H7 (cell line): ENCODE measurements around the gene SSR4. TPM values are rescaled to one million over a fixed set of nuclear protein-coding genes. Genes with fewer than 3 reads are reported as not detected.

ENCODE experiments used
- DNase-seq: peaks from one replicate; pipeline ENCODE4 v3.0.0; 2012
- H3K27me3 ChIP-seq: 2 replicates; pipeline ENCODE4 v1.6.0; 2011; ENCODE audit warnings: mild to moderate bottlenecking, low read length; ENCODE audit not compliant: control insufficient read depth, insufficient read depth
- H3K36me3 ChIP-seq: replicated peaks from 2 replicates; pipeline ENCODE4 v1.5.1; 2011; ENCODE audit warnings: low read length; ENCODE audit not compliant: control insufficient read depth, insufficient read depth
- H3K4me3 ChIP-seq: 2 replicates; pipeline ENCODE4 v1.5.1; 2011; ENCODE audit warnings: low read depth, mild to moderate bottlenecking, control low read depth, low read length, moderate library complexity; ENCODE audit not compliant: insufficient read depth
- total RNA-seq: library from RNA; depleted of rRNA; stranded (reverse); fragments of >200 nt; shearing (Covaris generic); gene quantifications from 2 replicates; pipeline ENCODE4 v1.2.3, GENCODE V29; 2014

Gene SSR4
- total RNA-seq, 1 experiment from 2014 or later = 198 TPM

- DNase-seq = no peak
- no peaks in the 10 kb centered on the region; the same call in 1 of the 2 replicates for H3K36me3 ChIP-seq
- H3K27me3 ChIP-seq = no peaks in the 10 kb centered on the region
- H3K4me3 ChIP-seq = no peak overlapping the region
Measured at GRCh38 chrX:153783378-153784013, 11.0 kb upstream of the SSR4 start.

GRCh38 chrX:153784325-153784967 is 10.0 kb upstream of the SSR4 start:
- Histone ChIP-seq H3K36me3 (no peaks in the 10 kb centered on the region; the same call in 1 of the 2 replicates), H3K4me3 (no peak overlapping the region), H3K27me3 (no peaks in the 10 kb centered on the region)
- DNase-seq = no peak

- DNase-seq = no peak
Measured at GRCh38 chrX:153786669-153787068, 7.8 kb upstream of the SSR4 start.

GRCh38 chrX:153789654-153790053 is 4.8 kb upstream of the SSR4 start:
- H3K4me3 ChIP-seq = no peak overlapping the region
- H3K27me3 ChIP-seq = no peaks in the 10 kb centered on the region
- H3K36me3 ChIP-seq = no peaks in the 10 kb centered on the region; the same call in 1 of the 2 replicates
- DNase-seq = no peak

More at GRCh38 chrX:153786669-153787068, 7.8 kb upstream of the SSR4 start:
- Histone ChIP-seq H3K36me3 (no peaks in the 10 kb centered on the region; the same call in 1 of the 2 replicates), H3K4me3 (no peak overlapping the region), H3K27me3 (no peaks in the 10 kb centered on the region)

GRCh38 chrX:153791104-153791852 is 3.2 kb upstream of the SSR4 start:
- H3K36me3 ChIP-seq = no peaks in the 10 kb centered on the region; the same call in 1 of the 2 replicates
- no peak overlapping the region for H3K4me3 ChIP-seq
- no peak for DNase-seq
- H3K27me3 ChIP-seq = no peaks in the 10 kb centered on the region

- Histone ChIP-seq H3K4me3 (no peak overlapping the region), H3K36me3 (peaks cover 2% of the 10 kb centered on the region)
- DNase-seq = no peak
Measured at GRCh38 chrX:153792368-153792767, 2.1 kb upstream of the SSR4 start.

GRCh38 chrX:153793291-153793690 is 1.2 kb upstream of the SSR4 start:
- peak overlapping the region; percentile 76 for H3K4me3 ChIP-seq
- peaks cover 4% of the 10 kb centered on the region for H3K36me3 ChIP-seq
- no peaks in the 10 kb centered on the region for H3K27me3 ChIP-seq
- no peak for DNase-seq

More at GRCh38 chrX:153792368-153792767, 2.1 kb upstream of the SSR4 start:
- H3K27me3 ChIP-seq = no peaks in the 10 kb centered on the region

GRCh38 chrX:153794897-153795816 is 689 bp downstream of the SSR4 start:
- Histone ChIP-seq H3K4me3 (peak overlapping the region; percentile 65), H3K36me3 (peaks cover 4% of the 10 kb centered on the region), H3K27me3 (no peaks in the 10 kb centered on the region)
- DNase-seq = peak; percentile 71

- Histone ChIP-seq H3K4me3 (no peak overlapping the region), H3K36me3 (peaks cover 4% of the 10 kb centered on the region), H3K27me3 (no peaks in the 10 kb centered on the region)
- DNase-seq = no peak
Measured at GRCh38 chrX:153797415-153798015, 3.0 kb downstream of the SSR4 start.

- H3K4me3 ChIP-seq = no peak overlapping the region
- H3K36me3 ChIP-seq = peaks cover 4% of the 10 kb centered on the region
- H3K27me3 ChIP-seq = no peaks in the 10 kb centered on the region
- no peak for DNase-seq
Measured at GRCh38 chrX:153799326-153799725, 4.9 kb downstream of the SSR4 start.

GRCh38 chrX:153800177-153800722 is 5.8 kb downstream of the SSR4 start:
- H3K4me3 ChIP-seq = no peak overlapping the region
- H3K27me3 ChIP-seq = no peaks in the 10 kb centered on the region
- peaks cover 4% of the 10 kb centered on the region for H3K36me3 ChIP-seq
- DNase-seq = no peak

- no peaks in the 10 kb centered on the region for H3K27me3 ChIP-seq
- DNase-seq = no peak
- H3K4me3 ChIP-seq = no peak overlapping the region
- H3K36me3 ChIP-seq = peaks cover 4% of the 10 kb centered on the region
Measured at GRCh38 chrX:153800746-153801145, 6.3 kb downstream of the SSR4 start.

- no peaks in the 10 kb centered on the region for H3K27me3 ChIP-seq
- peaks cover 4% of the 10 kb centered on the region for H3K36me3 ChIP-seq
- no peak overlapping the region for H3K4me3 ChIP-seq
- DNase-seq = no peak
Measured at GRCh38 chrX:153801669-153802068, 7.2 kb downstream of the SSR4 start.
